Keratinocyte (primary cell): ENCODE data around the gene CABLES2.

Experiments
- EZH2 ChIP-seq: IDR thresholded peaks from one replicate; pipeline ENCODE4 v1.6.1; 2012; ENCODE audit warnings: inconsistent platforms, mild to moderate bottlenecking, low read length, moderate library complexity
- TF ChIP-seq, protein P1 (sequence below), 3 experiments: IDR thresholded peaks in 1 of 3; conservative IDR thresholded peaks in 1 of 3; optimal IDR thresholded peaks in 1 of 3; 2 replicates in 2 of 3; 3 replicates in 1 of 3; pipeline versions ENCODE3 to v1.5.1; 2011; ENCODE audit warnings: low read length in 3 of 3, mild to moderate bottlenecking in 3 of 3, moderate library complexity in 2 of 3, control low read depth in 1 of 3, inconsistent platforms in 1 of 3; ENCODE audit not compliant: insufficient read depth in 2 of 3; ENCODE audit errors: extremely low read depth in 1 of 3

GRCh38 chr20:62392621-62393334 lies 14.3 kb downstream of the CABLES2 start:
- TF ChIP-seq, protein P1, sequence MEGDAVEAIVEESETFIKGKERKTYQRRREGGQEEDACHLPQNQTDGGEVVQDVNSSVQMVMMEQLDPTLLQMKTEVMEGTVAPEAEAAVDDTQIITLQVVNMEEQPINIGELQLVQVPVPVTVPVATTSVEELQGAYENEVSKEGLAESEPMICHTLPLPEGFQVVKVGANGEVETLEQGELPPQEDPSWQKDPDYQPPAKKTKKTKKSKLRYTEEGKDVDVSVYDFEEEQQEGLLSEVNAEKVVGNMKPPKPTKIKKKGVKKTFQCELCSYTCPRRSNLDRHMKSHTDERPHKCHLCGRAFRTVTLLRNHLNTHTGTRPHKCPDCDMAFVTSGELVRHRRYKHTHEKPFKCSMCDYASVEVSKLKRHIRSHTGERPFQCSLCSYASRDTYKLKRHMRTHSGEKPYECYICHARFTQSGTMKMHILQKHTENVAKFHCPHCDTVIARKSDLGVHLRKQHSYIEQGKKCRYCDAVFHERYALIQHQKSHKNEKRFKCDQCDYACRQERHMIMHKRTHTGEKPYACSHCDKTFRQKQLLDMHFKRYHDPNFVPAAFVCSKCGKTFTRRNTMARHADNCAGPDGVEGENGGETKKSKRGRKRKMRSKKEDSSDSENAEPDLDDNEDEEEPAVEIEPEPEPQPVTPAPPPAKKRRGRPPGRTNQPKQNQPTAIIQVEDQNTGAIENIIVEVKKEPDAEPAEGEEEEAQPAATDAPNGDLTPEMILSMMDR (optimal IDR thresholded peaks at IDR 0.05 in 1 of 3, IDR thresholded peaks at IDR 0.05 in 1 of 3, conservative IDR thresholded peaks at IDR 0.05 in 1 of 3; ENCODE audit: extremely low read depth in 1 of 3, insufficient read depth in 2 of 3, low read length in 3 of 3) = no peak
- no peak for TF ChIP-seq EZH2
